Endothelial cell of umbilical vein (primary cell): ENCODE data around the gene KY. TPM values are rescaled to one million over a fixed set of nuclear protein-coding genes. Genes with fewer than 3 reads are reported as not detected.

Source experiments
- BruUV-seq: library from RNA; stranded (reverse); fragments of 400-500 nt; replicated peaks from 2 replicates; lab custom pipeline; 2021; lab: Mats Ljungman, UMichigan
- CTCF ChIA-PET: fragments of 300-600, 350-600 bp; sonication (Branson Sonifier 250); formaldehyde crosslinking; loops from one replicate; lab custom pipeline; 2021; ENCODE audit warnings: antibody characterized with exemption, inconsistent platforms; lab: Charles Lee
- POLR2A ChIA-PET: fragments of 300-600, 350-600 bp; sonication (Branson Sonifier 250); formaldehyde crosslinking; loops from one replicate; lab custom pipeline; 2021; ENCODE audit warnings: antibody characterized with exemption, inconsistent platforms; lab: Charles Lee
- DNase-seq: peaks from one replicate; pipeline ENCODE4 v3.0.0-alpha.2; 2011; ENCODE audit warnings: low read depth, low spot score
- FAIRE-seq: peaks from 2 replicates; lab custom pipeline; 2011; peaks lifted over from hg19 to GRCh38; lab: Jason Lieb, UNC
- H2AFZ ChIP-seq: 2 replicates; pipeline ENCODE4 v1.6.0; 2012; ENCODE audit warnings: low read depth, low read length, control low read depth, inconsistent platforms
- H3K27ac ChIP-seq: 2 replicates; pipeline ENCODE4 v1.5.1; 2011; ENCODE audit warnings: low read depth, mild to moderate bottlenecking, control low read depth, low read length, moderate library complexity; ENCODE audit not compliant: insufficient read depth
- H3K27me3 ChIP-seq, 2 experiments: 2 replicates each; pipeline versions ENCODE4 v1.6.0 to v1.6.1; 2011; ENCODE audit warnings: low read length in 2 of 2, mixed read lengths in 1 of 2; ENCODE audit not compliant: control insufficient read depth in 2 of 2, insufficient read depth in 2 of 2
- H3K36me3 ChIP-seq, 2 experiments: 2 replicates in 1 of 2; 3 replicates in 1 of 2; pipeline ENCODE4 v1.5.1; 2011; ENCODE audit warnings: low read length in 2 of 2, mild to moderate bottlenecking in 1 of 2, moderate library complexity in 1 of 2; ENCODE audit not compliant: control insufficient read depth in 2 of 2, insufficient read depth in 2 of 2; ENCODE audit errors: extremely low read depth in 1 of 2
- H3K4me1 ChIP-seq: 3 replicates; pipeline ENCODE4 v1.5.1; 2011; ENCODE audit warnings: mild to moderate bottlenecking, low read length; ENCODE audit not compliant: control insufficient read depth, insufficient read depth; ENCODE audit errors: extremely low read depth
- H3K4me2 ChIP-seq: 2 replicates; pipeline ENCODE4 v1.6.1; 2011; ENCODE audit warnings: low read length, control low read depth, mixed read lengths; ENCODE audit not compliant: insufficient read depth
- H3K4me3 ChIP-seq, 3 experiments: fragments of 200-600 bp in 1 of 3; sonication (generic), shearing (Covaris generic) in 1 of 3; replicated peaks in 1 of 3; 2 replicates each; pipeline ENCODE4 v1.5.1; 2011 to 2016; ENCODE audit warnings: control low read depth in 3 of 3, low read length in 3 of 3, mild to moderate bottlenecking in 2 of 3, inconsistent platforms in 1 of 3, low read depth in 1 of 3, moderate library complexity in 1 of 3; ENCODE audit not compliant: insufficient read depth in 1 of 3
- H3K79me2 ChIP-seq: 2 replicates; pipeline ENCODE4 v1.6.0; 2012; ENCODE audit warnings: low read length, inconsistent platforms; ENCODE audit not compliant: control insufficient read depth, insufficient read depth
- H3K9ac ChIP-seq: replicated peaks from 2 replicates; pipeline ENCODE3; 2011; ENCODE audit warnings: low read length, control low read depth; ENCODE audit not compliant: insufficient read depth; ENCODE audit errors: extremely low read depth
- H3K9me1 ChIP-seq: replicated peaks from 3 replicates; pipeline ENCODE4 v1.6.0; 2011; ENCODE audit warnings: mild to moderate bottlenecking, low read length; ENCODE audit not compliant: control insufficient read depth, insufficient read depth; ENCODE audit errors: extremely low read depth
- H3K9me3 ChIP-seq: replicated peaks from 2 replicates; pipeline ENCODE4 v1.5.1; 2012; ENCODE audit warnings: low read length, inconsistent platforms; ENCODE audit not compliant: control insufficient read depth, insufficient read depth
- H4K20me1 ChIP-seq: replicated peaks from 2 replicates; pipeline ENCODE3; 2011; ENCODE audit warnings: mild to moderate bottlenecking, low read length; ENCODE audit not compliant: control insufficient read depth, insufficient read depth; ENCODE audit errors: extremely low read depth
- EZH2 ChIP-seq: IDR thresholded peaks from 2 replicates; pipeline ENCODE4 v1.6.1; 2012; ENCODE audit warnings: borderline replicate concordance, low read depth, mild to moderate bottlenecking, moderate library complexity, low read length, inconsistent platforms; ENCODE audit not compliant: severe bottlenecking
- FOS ChIP-seq: IDR thresholded peaks from 2 replicates; pipeline ENCODE4 v1.6.1; 2011; ENCODE audit warnings: mild to moderate bottlenecking, low read length, moderate library complexity, borderline replicate concordance; ENCODE audit not compliant: insufficient read depth
- GATA2 ChIP-seq: IDR thresholded peaks from 2 replicates; pipeline ENCODE4 v1.7.0; 2011; ENCODE audit warnings: low read depth, mild to moderate bottlenecking, moderate library complexity, mixed read lengths, low read length; ENCODE audit not compliant: insufficient read length, insufficient read depth
- JUN ChIP-seq: IDR thresholded peaks from 2 replicates; pipeline ENCODE4 v1.6.1; 2011; ENCODE audit warnings: borderline replicate concordance, low read depth; ENCODE audit not compliant: insufficient read length, insufficient read depth
- MYC ChIP-seq: IDR thresholded peaks from one replicate; pipeline ENCODE4 v1.6.1; 2011; ENCODE audit warnings: mild to moderate bottlenecking, low read depth, low read length
- POLR2A ChIP-seq: IDR thresholded peaks from 2 replicates; pipeline ENCODE4 v1.6.1; 2012; ENCODE audit warnings: low read depth, mild to moderate bottlenecking, control low read depth, low read length
- POLR2AphosphoS5 ChIP-seq: IDR thresholded peaks from 2 replicates; pipeline ENCODE4 v1.6.1; 2012; ENCODE audit warnings: low read depth, mild to moderate bottlenecking, control low read depth, low read length, moderate library complexity; ENCODE audit not compliant: insufficient read depth
- dilution Hi-C: fragments of 300-500 bp; cut with MboI; formaldehyde crosslinking; loops from one replicate; pipeline ENCODE4 v1.15.0; 2019; ENCODE audit warnings: low sequenced_read_pairs; ENCODE audit not compliant: extremely low pct_ligation_motif_present
- intact Hi-C: fragments of 100-400 bp; cut with micrococcal nuclease; formaldehyde crosslinking; loops from one replicate; pipeline ENCODE4 v1.10.0; 2022
- polyA plus RNA-seq, 4 experiments: library from polyadenylated mRNA; depleted of rRNA in 3 of 4; stranded (reverse) in 3 of 4; unstranded in 1 of 4; fragments of >200 nt; gene quantifications; 2 replicates each; pipeline versions ENCODE4 v1.2.1 to v1.2.3, GENCODE V29; 2011 to 2012; ENCODE audit warnings: missing spikeins in 1 of 4
- total RNA-seq: library from RNA; stranded (reverse); gene quantifications from 2 replicates; pipeline ENCODE4 v1.2.3, GENCODE V29; 2021
- TF ChIP-seq, protein P1 (sequence below): IDR thresholded peaks from 2 replicates; pipeline ENCODE4 v1.6.1; 2011; ENCODE audit not compliant: insufficient read depth, insufficient read length
- TF ChIP-seq, protein P2 (sequence below), 2 donors: IDR thresholded peaks; 1 replicate in 1 of 2; 2 replicates in 1 of 2; pipeline ENCODE4 v1.5.1; 2011; ENCODE audit warnings: low read length in 2 of 2, mild to moderate bottlenecking in 2 of 2, moderate library complexity in 2 of 2, control low read depth in 1 of 2, inconsistent platforms in 1 of 2, low read depth in 1 of 2; ENCODE audit not compliant: insufficient read depth in 1 of 2; ENCODE audit errors: extremely low read depth in 1 of 2

KY gene
- total and polyA plus RNA-seq, 2 donors (not counting 3 experiments of a cell fraction or from before 2014, with no cell fraction given), result not detected

DNA sequence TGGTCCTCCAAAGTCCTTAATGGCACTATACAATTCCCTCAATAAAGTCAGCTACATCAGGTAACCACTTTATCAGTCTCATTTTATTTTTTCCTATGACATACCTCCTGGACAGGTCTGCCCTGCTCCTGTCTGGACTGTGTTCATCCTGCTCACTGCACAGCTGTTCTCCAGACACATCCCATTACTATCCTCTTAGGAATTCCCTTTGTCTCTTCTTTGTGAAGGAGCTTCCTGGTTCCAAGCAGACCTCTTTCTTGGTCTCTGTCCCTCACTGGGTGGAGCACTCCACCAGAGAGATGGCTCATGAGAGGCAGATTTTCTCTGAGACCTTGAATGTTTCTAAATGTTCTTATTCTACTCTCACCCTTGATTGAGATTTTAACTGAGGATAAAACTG lies 60.1 kb downstream of the KY start:
- H3K4me2 ChIP-seq, result no peak overlapping the region
- H3K9me3 ChIP-seq, result no peaks in the 10 kb centered on the region
- ChIA-PET POLR2A (no interaction called here), CTCF (interaction anchor here (1.0 kb wide), 1 partner anchor 10 kb away, joined by 3 read pairs; no protein-coding TSS in a partner anchor)
- no TSS peak for BruUV-seq
- no peak overlapping the region for H3K4me3 ChIP-seq
- no peak for DNase-seq
- H4K20me1 ChIP-seq, result no peaks in the 10 kb centered on the region
- no peak overlapping the region for H3K9ac ChIP-seq
- H3K27ac ChIP-seq, result no peak overlapping the region
- H3K36me3 ChIP-seq, result no peaks in the 10 kb centered on the region
- no peak overlapping the region for H2AFZ ChIP-seq
- H3K27me3 ChIP-seq, result peaks cover 2 to 6% of the 10 kb centered on the region in 2 experiments
- intact Hi-C loops (no loop called here), dilution Hi-C loops (no loop called here)
- no peaks in the 10 kb centered on the region for H3K79me2 ChIP-seq
- H3K4me1 ChIP-seq, result no peaks in the 10 kb centered on the region
- FAIRE-seq, result no peak
- no peak for TF ChIP-seq MYC
- no peak for TF ChIP-seq GATA2
- TF ChIP-seq JUN, result no peak
- TF ChIP-seq EZH2, result no peak
- TF ChIP-seq FOS, result no peak
- no peak for TF ChIP-seq POLR2AphosphoS5
- TF ChIP-seq POLR2A, result no peak
- TF ChIP-seq, protein P1, sequence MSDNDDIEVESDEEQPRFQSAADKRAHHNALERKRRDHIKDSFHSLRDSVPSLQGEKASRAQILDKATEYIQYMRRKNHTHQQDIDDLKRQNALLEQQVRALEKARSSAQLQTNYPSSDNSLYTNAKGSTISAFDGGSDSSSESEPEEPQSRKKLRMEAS, result no peak
- TF ChIP-seq, protein P2, sequence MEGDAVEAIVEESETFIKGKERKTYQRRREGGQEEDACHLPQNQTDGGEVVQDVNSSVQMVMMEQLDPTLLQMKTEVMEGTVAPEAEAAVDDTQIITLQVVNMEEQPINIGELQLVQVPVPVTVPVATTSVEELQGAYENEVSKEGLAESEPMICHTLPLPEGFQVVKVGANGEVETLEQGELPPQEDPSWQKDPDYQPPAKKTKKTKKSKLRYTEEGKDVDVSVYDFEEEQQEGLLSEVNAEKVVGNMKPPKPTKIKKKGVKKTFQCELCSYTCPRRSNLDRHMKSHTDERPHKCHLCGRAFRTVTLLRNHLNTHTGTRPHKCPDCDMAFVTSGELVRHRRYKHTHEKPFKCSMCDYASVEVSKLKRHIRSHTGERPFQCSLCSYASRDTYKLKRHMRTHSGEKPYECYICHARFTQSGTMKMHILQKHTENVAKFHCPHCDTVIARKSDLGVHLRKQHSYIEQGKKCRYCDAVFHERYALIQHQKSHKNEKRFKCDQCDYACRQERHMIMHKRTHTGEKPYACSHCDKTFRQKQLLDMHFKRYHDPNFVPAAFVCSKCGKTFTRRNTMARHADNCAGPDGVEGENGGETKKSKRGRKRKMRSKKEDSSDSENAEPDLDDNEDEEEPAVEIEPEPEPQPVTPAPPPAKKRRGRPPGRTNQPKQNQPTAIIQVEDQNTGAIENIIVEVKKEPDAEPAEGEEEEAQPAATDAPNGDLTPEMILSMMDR (IDR thresholded peaks at IDR 0.05; ENCODE audit: extremely low read depth in 1 of 2, insufficient read depth in 1 of 2, low read depth in 1 of 2, low read length in 2 of 2), result no peak
- H3K9me1 ChIP-seq, result no peaks in the 10 kb centered on the region
